ENCODE results near the gene AKR1B15.

Gene AKR1B15

GRCh38 chr7:134532180-134532953 lies 16.5 kb upstream of the AKR1B15 start:
- H4K8ac ChIP-seq (ENCODE audit: low read depth, low read length) = no peak overlapping the region
- no peak overlapping the region for H2BK12ac ChIP-seq (ENCODE audit: low read length)
- H4K91ac ChIP-seq (ENCODE audit: low read depth, low read length, poor library complexity) = no peak overlapping the region
- H3K9me3 ChIP-seq (replicated peaks in 1 of 2; ENCODE audit: control insufficient read depth in 2 of 2, insufficient read depth in 1 of 2, low read depth in 1 of 2, low read length in 2 of 2) = no peaks in the 10 kb centered on the region
- no peak overlapping the region for H3K4ac ChIP-seq (ENCODE audit: low read length)
- no peak overlapping the region for H2BK15ac ChIP-seq (ENCODE audit: low read length)
- peaks cover 0 to 30% (median 0%) of the 10 kb centered on the region in 3 experiments for H3K27me3 ChIP-seq (ENCODE audit: control insufficient read depth in 3 of 3, insufficient read depth in 3 of 3, low read depth in 1 of 3, low read length in 3 of 3)
- H2AFZ ChIP-seq (ENCODE audit: low read length) = no peak overlapping the region
- no peak overlapping the region for H3K4me3 ChIP-seq (ENCODE audit: low read length in 2 of 2)
- DNase-seq (ENCODE audit: low spot score) = no peak
- H3K36me3 ChIP-seq (replicated peaks in 1 of 2; ENCODE audit: control insufficient read depth in 2 of 2, insufficient read depth in 2 of 2, low read length in 2 of 2) = no peaks in the 10 kb centered on the region
- H2BK5ac ChIP-seq (ENCODE audit: low read length) = no peak overlapping the region
- H2AK5ac ChIP-seq (ENCODE audit: low read depth, low read length) = no peak overlapping the region
- WGBS, 2 donors (ENCODE audit: extremely low coverage in 2 of 2, insufficient read length in 2 of 2, insufficient replicate concordance in 1 of 2) = no CpG with 5 or more reads among the region's 3 CpGs
- no peak overlapping the region for H3K14ac ChIP-seq (ENCODE audit: low read length)
- no peak overlapping the region for H3K18ac ChIP-seq (ENCODE audit: low read length)
- H3K79me1 ChIP-seq (ENCODE audit: low read depth, low read length) = no peaks in the 10 kb centered on the region
- no peak overlapping the region for H3K4me2 ChIP-seq (ENCODE audit: insufficient read depth, low read length, poor library complexity, severe bottlenecking)
- H3K27ac ChIP-seq (replicated peaks; ENCODE audit: low read length) = no peak overlapping the region
- no peak overlapping the region for H3K23ac ChIP-seq (ENCODE audit: low read depth, low read length, poor library complexity)
- H3K4me1 ChIP-seq (ENCODE audit: control insufficient read depth in 2 of 2, insufficient read depth in 1 of 2, low read depth in 1 of 2, low read length in 2 of 2) = peaks cover 0 to 5% of the 10 kb centered on the region in 2 donors
- no peak overlapping the region for H2BK120ac ChIP-seq (ENCODE audit: low read depth, low read length)
- H3K9ac ChIP-seq (ENCODE audit: low read depth, low read length, poor library complexity) = no peak overlapping the region

GRCh38 chr7:134532954-134533218 lies 16.0 kb upstream of the AKR1B15 start:
- no peak for DNase-seq (ENCODE audit: low spot score)
- H3K36me3 ChIP-seq (replicated peaks in 1 of 2; ENCODE audit: control insufficient read depth in 2 of 2, insufficient read depth in 2 of 2, low read length in 2 of 2) = no peaks in the 10 kb centered on the region
- no CpG with 5 or more reads among the region's 3 CpGs for WGBS, 2 donors (ENCODE audit: extremely low coverage in 2 of 2, insufficient read length in 2 of 2, insufficient replicate concordance in 1 of 2)
- no peak overlapping the region for H2BK5ac ChIP-seq (ENCODE audit: low read length)
- no peak overlapping the region for H3K4me3 ChIP-seq (ENCODE audit: low read length in 2 of 2)
- no peak overlapping the region for H3K23ac ChIP-seq (ENCODE audit: low read depth, low read length, poor library complexity)
- no peak overlapping the region for H3K27ac ChIP-seq (replicated peaks; ENCODE audit: low read length)
- H3K27me3 ChIP-seq (ENCODE audit: control insufficient read depth in 3 of 3, insufficient read depth in 3 of 3, low read depth in 1 of 3, low read length in 3 of 3) = peaks cover 0 to 30% (median 0%) of the 10 kb centered on the region in 3 experiments
- no peak overlapping the region for H2AFZ ChIP-seq (ENCODE audit: low read length)
- H4K91ac ChIP-seq (ENCODE audit: low read depth, low read length, poor library complexity) = no peak overlapping the region
- H2BK15ac ChIP-seq (ENCODE audit: low read length) = no peak overlapping the region
- H3K4me2 ChIP-seq (ENCODE audit: insufficient read depth, low read length, poor library complexity, severe bottlenecking) = no peak overlapping the region
- no peak overlapping the region for H3K14ac ChIP-seq (ENCODE audit: low read length)
- no peak overlapping the region for H3K9ac ChIP-seq (ENCODE audit: low read depth, low read length, poor library complexity)
- no peak overlapping the region for H2BK12ac ChIP-seq (ENCODE audit: low read length)
- H3K4me1 ChIP-seq (ENCODE audit: control insufficient read depth in 2 of 2, insufficient read depth in 1 of 2, low read depth in 1 of 2, low read length in 2 of 2) = peaks cover 0 to 2% of the 10 kb centered on the region in 2 donors
- no peak overlapping the region for H4K8ac ChIP-seq (ENCODE audit: low read depth, low read length)
- H3K9me3 ChIP-seq (replicated peaks in 1 of 2; ENCODE audit: control insufficient read depth in 2 of 2, insufficient read depth in 1 of 2, low read depth in 1 of 2, low read length in 2 of 2) = no peaks in the 10 kb centered on the region
- no peak overlapping the region for H2BK120ac ChIP-seq (ENCODE audit: low read depth, low read length)
- no peaks in the 10 kb centered on the region for H3K79me1 ChIP-seq (ENCODE audit: low read depth, low read length)
- no peak overlapping the region for H3K4ac ChIP-seq (ENCODE audit: low read length)
- H2AK5ac ChIP-seq (ENCODE audit: low read depth, low read length) = no peak overlapping the region
- no peak overlapping the region for H3K18ac ChIP-seq (ENCODE audit: low read length)

GRCh38 chr7:134533288-134533771 lies 15.6 kb upstream of the AKR1B15 start:
- Histone ChIP-seq H3K27me3 (ENCODE audit: control insufficient read depth in 3 of 3, insufficient read depth in 3 of 3, low read depth in 1 of 3, low read length in 3 of 3) (peaks cover 0 to 27% (median 0%) of the 10 kb centered on the region in 3 experiments), H3K27ac (replicated peaks; ENCODE audit: low read length) (no peak overlapping the region), H2BK120ac (ENCODE audit: low read depth, low read length) (no peak overlapping the region), H3K23ac (ENCODE audit: low read depth, low read length, poor library complexity) (no peak overlapping the region), H3K9me3 (replicated peaks in 1 of 2; ENCODE audit: control insufficient read depth in 2 of 2, insufficient read depth in 1 of 2, low read depth in 1 of 2, low read length in 2 of 2) (no peaks in the 10 kb centered on the region), H3K36me3 (replicated peaks in 1 of 2; ENCODE audit: control insufficient read depth in 2 of 2, insufficient read depth in 2 of 2, low read length in 2 of 2) (no peaks in the 10 kb centered on the region), H4K91ac (ENCODE audit: low read depth, low read length, poor library complexity) (no peak overlapping the region), H2BK5ac (ENCODE audit: low read length) (no peak overlapping the region), H4K8ac (ENCODE audit: low read depth, low read length) (no peak overlapping the region), H2AFZ (ENCODE audit: low read length) (no peak overlapping the region), H3K4me3 (ENCODE audit: low read length in 2 of 2) (no peak overlapping the region), H3K4ac (ENCODE audit: low read length) (no peak overlapping the region), H3K18ac (ENCODE audit: low read length) (no peak overlapping the region), H3K4me1 (ENCODE audit: control insufficient read depth in 2 of 2, insufficient read depth in 1 of 2, low read depth in 1 of 2, low read length in 2 of 2) (no peaks in the 10 kb centered on the region), H2BK15ac (ENCODE audit: low read length) (no peak overlapping the region), H3K4me2 (ENCODE audit: insufficient read depth, low read length, poor library complexity, severe bottlenecking) (no peak overlapping the region), H3K79me1 (ENCODE audit: low read depth, low read length) (no peaks in the 10 kb centered on the region), H3K9ac (ENCODE audit: low read depth, low read length, poor library complexity) (no peak overlapping the region), H2AK5ac (ENCODE audit: low read depth, low read length) (no peak overlapping the region), H3K14ac (ENCODE audit: low read length) (no peak overlapping the region), H2BK12ac (ENCODE audit: low read length) (no peak overlapping the region)
- no peak for DNase-seq (ENCODE audit: low spot score)
- no CpG with 5 or more reads among the region's 1 CpG for WGBS, 2 donors (ENCODE audit: extremely low coverage in 2 of 2, insufficient read length in 2 of 2, insufficient replicate concordance in 1 of 2)

- H3K9me3 ChIP-seq (replicated peaks in 1 of 2; ENCODE audit: control insufficient read depth in 2 of 2, insufficient read depth in 1 of 2, low read depth in 1 of 2, low read length in 2 of 2) = no peaks in the 10 kb centered on the region
- DNase-seq (ENCODE audit: low spot score) = no peak
- no peaks in the 10 kb centered on the region for H3K4me1 ChIP-seq (ENCODE audit: control insufficient read depth in 2 of 2, insufficient read depth in 1 of 2, low read depth in 1 of 2, low read length in 2 of 2)
- no peak overlapping the region for H3K14ac ChIP-seq (ENCODE audit: low read length)
- no peak overlapping the region for H3K4ac ChIP-seq (ENCODE audit: low read length)
- no peaks in the 10 kb centered on the region for H3K79me1 ChIP-seq (ENCODE audit: low read depth, low read length)
- no peak overlapping the region for H3K18ac ChIP-seq (ENCODE audit: low read length)
- no peak overlapping the region for H2AFZ ChIP-seq (ENCODE audit: low read length)
- H2BK15ac ChIP-seq (ENCODE audit: low read length) = no peak overlapping the region
- no peak overlapping the region for H3K23ac ChIP-seq (ENCODE audit: low read depth, low read length, poor library complexity)
- no peak overlapping the region for H3K4me2 ChIP-seq (ENCODE audit: insufficient read depth, low read length, poor library complexity, severe bottlenecking)
- H2BK12ac ChIP-seq (ENCODE audit: low read length) = no peak overlapping the region
- H2BK120ac ChIP-seq (ENCODE audit: low read depth, low read length) = no peak overlapping the region
- no CpG with 5 or more reads among the region's 3 CpGs for WGBS, 2 donors (ENCODE audit: extremely low coverage in 2 of 2, insufficient read length in 2 of 2, insufficient replicate concordance in 1 of 2)
- H4K8ac ChIP-seq (ENCODE audit: low read depth, low read length) = no peak overlapping the region
- no peak overlapping the region for H3K4me3 ChIP-seq (ENCODE audit: low read length in 2 of 2)
- H4K91ac ChIP-seq (ENCODE audit: low read depth, low read length, poor library complexity) = no peak overlapping the region
- H3K27ac ChIP-seq (replicated peaks; ENCODE audit: low read length) = no peak overlapping the region
- H3K36me3 ChIP-seq (replicated peaks in 1 of 2; ENCODE audit: control insufficient read depth in 2 of 2, insufficient read depth in 2 of 2, low read length in 2 of 2) = no peaks in the 10 kb centered on the region
- no peak overlapping the region for H2BK5ac ChIP-seq (ENCODE audit: low read length)
- H2AK5ac ChIP-seq (ENCODE audit: low read depth, low read length) = no peak overlapping the region
- no peak overlapping the region for H3K9ac ChIP-seq (ENCODE audit: low read depth, low read length, poor library complexity)
- H3K27me3 ChIP-seq (ENCODE audit: control insufficient read depth in 3 of 3, insufficient read depth in 3 of 3, low read depth in 1 of 3, low read length in 3 of 3) = peaks cover 0 to 21% (median 0%) of the 10 kb centered on the region in 3 experiments
Measured at GRCh38 chr7:134534633-134535032, 14.3 kb upstream of the AKR1B15 start.

Measured in neuronal stem cell (in vitro differentiated cells).